Parathyroid adenoma (tissue), 2 donors: ENCODE results near the gene GRAP2.

Experiments
- H2AFZ ChIP-seq: fragments of 300-600 bp; sonication (generic); one replicate; pipeline ENCODE4 v1.7.0; 2017; ENCODE audit warnings: antibody characterized with exemption, mild to moderate bottlenecking
- H3K27ac ChIP-seq: fragments of 300-600 bp; sonication (generic); one replicate; pipeline ENCODE4 v1.7.0; 2017
- H3K27me3 ChIP-seq: fragments of 300-600 bp; sonication (generic); one replicate; pipeline ENCODE4 v1.7.0; 2017; ENCODE audit warnings: low read length; ENCODE audit not compliant: control insufficient read depth, insufficient read depth
- H3K36me3 ChIP-seq: fragments of 300-600 bp; sonication (generic); one replicate; pipeline ENCODE4 v1.7.0; 2017; ENCODE audit warnings: low read length; ENCODE audit not compliant: control insufficient read depth, insufficient read depth
- H3K4me1 ChIP-seq: fragments of 300-600 bp; sonication (generic); one replicate; pipeline ENCODE4 v1.7.0; 2017; ENCODE audit warnings: control low read depth
- H3K4me2 ChIP-seq: fragments of 300-600 bp; sonication (generic); one replicate; pipeline ENCODE4 v1.7.0; 2017; ENCODE audit warnings: low read length
- H3K4me3 ChIP-seq: fragments of 300-600 bp; sonication (generic); one replicate; pipeline ENCODE4 v1.7.0; 2017; ENCODE audit warnings: low read depth, low read length
- H3K79me2 ChIP-seq: fragments of 300-600 bp; sonication (generic); one replicate; pipeline ENCODE4 v1.7.0; 2017; ENCODE audit warnings: control low read depth
- H3K9ac ChIP-seq: fragments of 300-600 bp; sonication (generic); one replicate; pipeline ENCODE4 v1.7.0; 2017; ENCODE audit warnings: mild to moderate bottlenecking
- H3K9me3 ChIP-seq: fragments of 300-600 bp; sonication (generic); one replicate; pipeline ENCODE4 v1.7.0; 2017; ENCODE audit warnings: low read length; ENCODE audit not compliant: control insufficient read depth
- TF ChIP-seq, protein P1 (sequence below): fragments of 300-600 bp; sonication (generic); IDR thresholded peaks from one replicate; pipeline ENCODE4 v1.7.0; 2017; ENCODE audit warnings: antibody characterized with exemption, mild to moderate bottlenecking
- donor health status: primary hyperparathyroidism.

Gene GRAP2

DNA sequence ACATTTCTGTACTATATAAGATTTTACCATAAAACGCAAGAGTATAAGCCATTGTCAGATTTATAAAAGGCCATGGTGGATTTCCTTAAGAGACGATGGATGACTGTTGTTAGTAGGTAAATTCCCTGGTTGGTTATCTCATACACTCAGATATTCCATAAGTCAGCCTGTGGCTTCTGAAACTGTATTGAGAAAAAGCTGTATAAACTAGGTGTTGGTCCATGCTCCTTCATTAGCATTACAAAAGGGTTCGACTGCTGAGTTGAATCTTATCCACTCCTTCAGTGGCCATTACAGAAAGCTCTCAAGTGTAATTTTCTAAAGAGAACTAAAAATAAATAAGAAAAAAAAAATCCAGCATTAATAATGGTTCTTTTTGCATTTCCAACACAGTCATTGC lies 5.3 kb downstream of the GRAP2 start:
- TF ChIP-seq, protein P1, sequence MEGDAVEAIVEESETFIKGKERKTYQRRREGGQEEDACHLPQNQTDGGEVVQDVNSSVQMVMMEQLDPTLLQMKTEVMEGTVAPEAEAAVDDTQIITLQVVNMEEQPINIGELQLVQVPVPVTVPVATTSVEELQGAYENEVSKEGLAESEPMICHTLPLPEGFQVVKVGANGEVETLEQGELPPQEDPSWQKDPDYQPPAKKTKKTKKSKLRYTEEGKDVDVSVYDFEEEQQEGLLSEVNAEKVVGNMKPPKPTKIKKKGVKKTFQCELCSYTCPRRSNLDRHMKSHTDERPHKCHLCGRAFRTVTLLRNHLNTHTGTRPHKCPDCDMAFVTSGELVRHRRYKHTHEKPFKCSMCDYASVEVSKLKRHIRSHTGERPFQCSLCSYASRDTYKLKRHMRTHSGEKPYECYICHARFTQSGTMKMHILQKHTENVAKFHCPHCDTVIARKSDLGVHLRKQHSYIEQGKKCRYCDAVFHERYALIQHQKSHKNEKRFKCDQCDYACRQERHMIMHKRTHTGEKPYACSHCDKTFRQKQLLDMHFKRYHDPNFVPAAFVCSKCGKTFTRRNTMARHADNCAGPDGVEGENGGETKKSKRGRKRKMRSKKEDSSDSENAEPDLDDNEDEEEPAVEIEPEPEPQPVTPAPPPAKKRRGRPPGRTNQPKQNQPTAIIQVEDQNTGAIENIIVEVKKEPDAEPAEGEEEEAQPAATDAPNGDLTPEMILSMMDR: no peak
- Histone ChIP-seq H3K27me3 (no peaks in the 10 kb centered on the region), H3K27ac (no peak overlapping the region), H3K9me3 (no peaks in the 10 kb centered on the region), H2AFZ (no peak overlapping the region), H3K9ac (no peak overlapping the region), H3K4me3 (no peak overlapping the region), H3K4me1 (no peaks in the 10 kb centered on the region), H3K4me2 (no peak overlapping the region), H3K79me2 (no peaks in the 10 kb centered on the region), H3K36me3 (no peaks in the 10 kb centered on the region)

DNA sequence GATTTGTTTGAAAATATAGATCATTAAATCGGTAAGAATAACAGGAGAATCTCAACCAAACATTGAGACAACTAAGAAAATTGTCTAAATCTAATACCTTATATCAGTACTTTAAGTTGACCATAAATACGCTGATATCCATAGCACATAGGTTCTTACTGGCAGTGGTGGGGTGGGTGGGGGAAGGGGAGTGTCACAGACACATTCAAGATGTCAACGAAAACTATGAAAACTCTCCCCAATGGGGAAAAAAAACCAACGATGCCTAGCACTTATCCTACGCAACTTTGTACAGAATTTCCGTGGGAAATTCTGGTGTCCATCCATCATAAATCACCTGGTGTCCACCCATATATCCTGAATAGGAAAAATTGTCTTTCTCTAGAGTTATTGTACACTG lies 6.2 kb downstream of the GRAP2 start:
- no peaks in the 10 kb centered on the region for H3K27me3 ChIP-seq
- H3K4me1 ChIP-seq: no peaks in the 10 kb centered on the region
- H3K9me3 ChIP-seq: no peaks in the 10 kb centered on the region
- no peaks in the 10 kb centered on the region for H3K79me2 ChIP-seq
- no peak overlapping the region for H3K27ac ChIP-seq
- no peak overlapping the region for H3K4me2 ChIP-seq
- H2AFZ ChIP-seq: no peak overlapping the region
- no peaks in the 10 kb centered on the region for H3K36me3 ChIP-seq
- TF ChIP-seq, protein P1: no peak
- no peak overlapping the region for H3K9ac ChIP-seq
- H3K4me3 ChIP-seq: no peak overlapping the region

DNA sequence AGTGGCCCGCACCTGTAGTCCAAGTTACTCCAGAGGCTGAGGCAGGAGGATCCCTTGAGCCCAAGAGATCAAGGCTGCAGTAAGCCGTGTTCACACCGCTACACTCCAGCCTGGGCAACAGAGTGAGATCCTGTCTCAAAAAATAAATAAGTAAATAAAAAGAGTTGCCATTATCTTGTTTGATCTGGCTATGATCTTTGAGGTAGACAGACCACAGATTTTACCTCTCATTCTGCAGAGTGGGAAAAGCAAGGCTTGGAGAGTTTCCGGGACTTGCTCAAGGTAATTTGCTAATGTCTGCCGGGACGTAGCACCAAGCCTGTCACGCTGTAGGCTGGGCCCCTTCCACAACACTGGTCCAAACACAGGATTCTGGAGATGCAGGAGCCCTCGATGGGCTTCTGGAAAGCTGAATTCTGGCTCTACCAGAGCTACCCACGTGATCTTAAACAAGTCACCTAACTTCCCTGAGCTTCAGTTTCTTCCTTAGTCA lies 6.8 kb downstream of the GRAP2 start:
- TF ChIP-seq, protein P1: no peak
- no peak overlapping the region for H3K4me2 ChIP-seq
- no peak overlapping the region for H3K27ac ChIP-seq
- no peaks in the 10 kb centered on the region for H3K9me3 ChIP-seq
- no peak overlapping the region for H2AFZ ChIP-seq
- no peaks in the 10 kb centered on the region for H3K27me3 ChIP-seq
- H3K9ac ChIP-seq: no peak overlapping the region
- H3K4me1 ChIP-seq: no peaks in the 10 kb centered on the region
- H3K79me2 ChIP-seq: no peaks in the 10 kb centered on the region
- H3K36me3 ChIP-seq: no peaks in the 10 kb centered on the region
- H3K4me3 ChIP-seq: no peak overlapping the region

DNA sequence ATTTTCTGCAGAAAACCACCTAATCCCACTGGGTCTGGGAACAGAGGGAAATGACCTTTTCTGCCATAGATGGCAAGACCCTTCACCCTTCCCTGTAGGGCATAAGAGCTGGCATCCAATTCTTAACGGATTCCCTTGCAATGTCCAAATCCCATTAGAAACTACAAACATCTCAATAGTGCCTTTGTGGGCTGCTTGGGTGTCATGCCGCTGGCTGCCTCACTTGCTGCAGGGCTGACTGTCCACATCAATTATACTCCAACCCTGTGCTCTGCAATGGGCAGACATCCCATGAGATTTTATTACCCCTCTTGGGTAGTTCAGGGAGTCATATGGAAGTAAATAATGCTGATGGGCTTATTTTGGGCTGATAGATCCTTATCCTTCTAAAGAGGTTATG lies 7.3 kb downstream of the GRAP2 start:
- Histone ChIP-seq H3K9me3 (no peaks in the 10 kb centered on the region), H3K4me3 (no peak overlapping the region), H3K4me2 (no peak overlapping the region), H2AFZ (no peak overlapping the region), H3K27ac (no peak overlapping the region), H3K36me3 (no peaks in the 10 kb centered on the region), H3K4me1 (no peaks in the 10 kb centered on the region), H3K9ac (no peak overlapping the region), H3K27me3 (no peaks in the 10 kb centered on the region), H3K79me2 (no peaks in the 10 kb centered on the region)
- TF ChIP-seq, protein P1: no peak

DNA sequence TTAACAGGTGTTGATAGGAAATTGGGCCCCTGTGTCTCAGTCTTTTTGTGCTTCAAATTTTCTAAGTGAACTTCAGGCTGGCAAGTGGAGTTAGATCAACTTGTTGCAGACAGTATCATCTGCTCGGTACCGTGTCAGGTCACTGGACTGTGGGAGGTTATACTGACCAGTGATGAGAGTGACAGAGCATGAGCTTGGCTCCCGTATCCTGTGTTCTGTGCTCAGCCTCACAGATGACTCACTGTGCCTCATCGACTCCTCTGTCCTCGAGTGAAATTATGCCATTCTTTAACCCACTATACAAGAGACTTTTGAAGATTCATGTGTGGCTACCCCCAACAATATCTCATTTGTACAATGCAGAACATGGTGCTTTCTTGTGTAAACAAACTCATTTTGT lies 7.9 kb downstream of the GRAP2 start:
- Histone ChIP-seq H3K9ac (no peak overlapping the region), H3K79me2 (no peaks in the 10 kb centered on the region), H3K36me3 (no peaks in the 10 kb centered on the region), H3K4me1 (no peaks in the 10 kb centered on the region), H3K27me3 (no peaks in the 10 kb centered on the region), H3K27ac (no peak overlapping the region), H3K4me2 (no peak overlapping the region), H3K9me3 (no peaks in the 10 kb centered on the region), H3K4me3 (no peak overlapping the region), H2AFZ (no peak overlapping the region)
- TF ChIP-seq, protein P1: no peak
